Kidney (tissue), 14 donors: ENCODE data around the gene TMEM183A. TPM values are rescaled to one million over a fixed set of nuclear protein-coding genes. Genes with fewer than 3 reads are reported as not detected.

ENCODE experiments used
- DNase-seq, 5 donors: peaks; one replicate each; pipeline ENCODE4 v3.0.0-alpha.2; 2013 to 2020
- FAIRE-seq: peaks from 2 replicates; lab custom pipeline; 2012; peaks lifted over from hg19 to GRCh38; lab: Jason Lieb, UNC
- H3K27ac ChIP-seq, 2 donors: one replicate each; pipeline ENCODE4 v1.7.0; 2013; ENCODE audit warnings: low read depth in 2 of 2, low read length in 2 of 2, inconsistent platforms in 1 of 2
- H3K27me3 ChIP-seq: one replicate; pipeline ENCODE4 v1.7.1; 2013; ENCODE audit warnings: low read length, inconsistent platforms; ENCODE audit not compliant: control insufficient read depth, insufficient read depth
- H3K36me3 ChIP-seq, 3 donors: one replicate each; pipeline versions ENCODE4 v1.7.0 to v1.7.1; 2013; ENCODE audit warnings: low read length in 3 of 3, control low read depth in 1 of 3, inconsistent platforms in 1 of 3; ENCODE audit not compliant: insufficient read depth in 3 of 3, control insufficient read depth in 2 of 3
- H3K4me1 ChIP-seq, 3 donors: one replicate each; pipeline versions ENCODE4 v1.7.0 to v1.7.1; 2013; ENCODE audit warnings: low read length in 3 of 3, inconsistent platforms in 1 of 3, low read depth in 1 of 3; ENCODE audit not compliant: control insufficient read depth in 2 of 3, insufficient read depth in 2 of 3
- H3K4me3 ChIP-seq, 3 donors: one replicate each; pipeline versions ENCODE4 v1.7.0 to v1.8.1; 2013; ENCODE audit warnings: low read length in 3 of 3, control low read depth in 1 of 3, inconsistent platforms in 1 of 3
- H3K9ac ChIP-seq, 3 donors: one replicate each; pipeline versions ENCODE4 v1.7.0 to v1.7.1; 2013; ENCODE audit warnings: low read length in 3 of 3, control low read depth in 1 of 3, inconsistent platforms in 1 of 3
- H3K9me3 ChIP-seq, 3 donors: one replicate each; pipeline versions ENCODE4 v1.7.0 to v1.7.1; 2013; ENCODE audit warnings: low read length in 3 of 3, control low read depth in 1 of 3, inconsistent platforms in 1 of 3; ENCODE audit not compliant: control insufficient read depth in 2 of 3, insufficient read depth in 1 of 3
- CTCF ChIP-seq: IDR thresholded peaks from 3 replicates; pipeline ENCODE4 v1.5.1; 2012; ENCODE audit warnings: mild to moderate bottlenecking, moderate library complexity, borderline replicate concordance; ENCODE audit not compliant: insufficient read depth; ENCODE audit errors: extremely low read depth
- intact Hi-C: fragments of 100-400 bp; cut with DNase I; formaldehyde crosslinking; loops from one replicate; pipeline ENCODE4 v1.11.1; 2022
- polyA plus RNA-seq: library from polyadenylated mRNA; stranded (reverse); fragments of 350-450 nt; fragmentation: Illumina TruSeq; extraction: RNeasy Lipid Tissue Mini Kit (QIAGEN cat#74804); gene quantifications from one replicate; pipeline ENCODE4 v1.2.3, GENCODE V29; 2014; ENCODE audit warnings: low read depth, low replicate concordance; ENCODE audit not compliant: insufficient read depth
- total RNA-seq: library from RNA; stranded (reverse); fragmentation: NEBNext Ultra II Directional; extraction: Animal tissue kit (Norgen Biotek cat#: 25700); gene quantifications from one replicate; pipeline ENCODE4 v1.2.1, GENCODE V29; 2021
- donor health status: control.
- donor health status: control.
- donor health status: control.
- donor health status: control.
- donor health status: control.
- donor health status: DM: yes; HTN: yes; CAD: no.
- donor health status: Normal renal cell carcinoma (clear cell type).

The TMEM183A gene
- total and polyA plus RNA-seq, 2 donors from 2014 or later: 47.5 to 47.9 TPM

- Histone ChIP-seq H3K9ac (no peak overlapping the region), H3K9me3 (no peaks in the 10 kb centered on the region), H3K36me3 (no peaks in the 10 kb centered on the region), H3K4me1 (peaks cover 0 to 2% (median 0%) of the 10 kb centered on the region in 3 donors), H3K4me3 (no peak overlapping the region), H3K27me3 (no peaks in the 10 kb centered on the region), H3K27ac (no peak overlapping the region)
- DNase-seq (no peak), FAIRE-seq (no peak)
- intact Hi-C loops: no loop called here
- no peak for TF ChIP-seq CTCF
These were observed 29.0 kb downstream of the TMEM183A start for GRCh38 chr1:203036135-203036534.

- no peak for TF ChIP-seq CTCF
- Histone ChIP-seq H3K36me3 (no peaks in the 10 kb centered on the region), H3K27ac (no peak overlapping the region), H3K27me3 (no peaks in the 10 kb centered on the region), H3K9me3 (no peaks in the 10 kb centered on the region), H3K4me1 (peaks cover 0 to 2% (median 0%) of the 10 kb centered on the region in 3 donors), H3K4me3 (no peak overlapping the region), H3K9ac (no peak overlapping the region)
- intact Hi-C loops: no loop called here
- no peak for FAIRE-seq
- DNase-seq: peak in 2 of 5 donors; percentile 24 to 30
These were observed 29.4 kb downstream of the TMEM183A start for GRCh38 chr1:203036537-203036936.

DNA sequence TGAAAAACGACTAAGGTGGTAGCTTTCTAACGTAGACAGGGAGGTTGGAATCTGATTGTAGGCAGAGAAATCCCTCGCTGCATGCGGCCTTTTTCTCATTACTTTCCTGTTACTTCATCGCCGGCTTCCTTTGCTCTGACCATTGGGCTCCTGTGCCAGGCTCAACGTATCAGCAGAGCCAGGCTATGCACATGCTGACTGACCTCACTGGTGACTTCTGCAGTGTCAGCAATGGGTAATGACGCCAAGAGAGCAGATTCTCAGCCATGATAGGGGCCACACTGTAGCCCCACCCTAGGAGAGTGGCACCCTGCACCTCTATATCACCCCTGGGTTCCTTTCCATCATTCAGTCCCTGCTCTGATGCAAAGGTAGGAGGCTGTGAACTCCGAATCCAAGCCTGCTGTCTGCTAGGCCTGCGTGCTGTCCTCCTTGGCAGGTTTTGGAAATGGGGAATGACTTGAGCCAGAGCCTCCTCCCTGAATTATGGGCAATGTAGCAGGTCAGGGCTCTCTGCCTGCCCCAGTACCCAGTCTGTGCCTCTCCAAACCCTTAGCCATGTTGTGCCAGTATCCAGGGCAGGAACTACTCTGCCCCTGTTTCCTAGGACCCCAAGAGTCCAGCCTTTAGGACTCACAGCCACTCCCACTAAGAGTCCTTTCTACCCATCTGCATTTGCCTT is 30.5 kb downstream of the TMEM183A start:
- DNase-seq: peak in 2 of 5 donors; percentile 17 to 24
- H3K27ac ChIP-seq: no peak overlapping the region
- H3K27me3 ChIP-seq: no peaks in the 10 kb centered on the region
- no peaks in the 10 kb centered on the region for H3K36me3 ChIP-seq
- no peak overlapping the region for H3K9ac ChIP-seq
- FAIRE-seq: no peak
- H3K9me3 ChIP-seq: no peaks in the 10 kb centered on the region
- intact Hi-C loops: no loop called here
- H3K4me3 ChIP-seq: no peak overlapping the region
- TF ChIP-seq CTCF: no peak
- H3K4me1 ChIP-seq: peaks cover 0 to 2% (median 0%) of the 10 kb centered on the region in 3 donors
